Prostate gland (tissue), 2 donors: ENCODE data around the gene PAFAH2.

ENCODE experiments used
- POLR2A ChIP-seq: fragments of 450-650 bp; IDR thresholded peaks from one replicate; pipeline ENCODE4 v1.6.1; 2016; ENCODE audit warnings: antibody characterized with exemption, mild to moderate bottlenecking
- POLR2AphosphoS5 ChIP-seq: sonication (generic); formaldehyde crosslinking; IDR thresholded peaks from one replicate; pipeline ENCODE4 v1.6.1; 2017; ENCODE audit warnings: antibody characterized with exemption
- TF ChIP-seq, protein P1 (sequence below), 4 experiments: fragments of 200-600 bp in 2 of 4; fragments of 450-650 bp in 2 of 4; sonication (generic) in 2 of 4; IDR thresholded peaks; 1 replicate in 3 of 4; 2 replicates in 1 of 4; pipeline ENCODE4 v1.5.1; 2016 to 2019; ENCODE audit warnings: antibody characterized with exemption in 4 of 4, mild to moderate bottlenecking in 2 of 4, moderate library complexity in 2 of 4

DNA sequence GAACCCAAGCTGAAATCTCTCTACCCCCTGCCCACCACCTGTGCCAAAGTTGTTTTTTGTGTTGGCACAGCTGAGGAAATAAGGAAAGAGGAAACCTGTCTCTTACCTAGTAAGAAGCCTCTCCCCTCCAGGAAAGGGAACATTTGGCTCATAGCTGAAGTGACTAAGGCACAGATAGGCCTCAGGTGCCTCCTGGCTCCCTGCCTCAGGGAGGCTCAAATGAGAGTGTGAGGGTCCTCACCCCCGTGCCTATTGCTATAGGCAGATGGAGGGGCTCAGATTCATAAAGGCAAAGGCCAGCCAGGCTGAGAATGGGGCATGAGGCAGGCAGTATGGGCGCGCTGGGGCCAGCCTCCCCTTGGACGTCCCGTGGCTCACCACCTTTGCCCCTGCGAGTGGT, 40.6 kb upstream of the PAFAH2 start:
- TF ChIP-seq, protein P1, sequence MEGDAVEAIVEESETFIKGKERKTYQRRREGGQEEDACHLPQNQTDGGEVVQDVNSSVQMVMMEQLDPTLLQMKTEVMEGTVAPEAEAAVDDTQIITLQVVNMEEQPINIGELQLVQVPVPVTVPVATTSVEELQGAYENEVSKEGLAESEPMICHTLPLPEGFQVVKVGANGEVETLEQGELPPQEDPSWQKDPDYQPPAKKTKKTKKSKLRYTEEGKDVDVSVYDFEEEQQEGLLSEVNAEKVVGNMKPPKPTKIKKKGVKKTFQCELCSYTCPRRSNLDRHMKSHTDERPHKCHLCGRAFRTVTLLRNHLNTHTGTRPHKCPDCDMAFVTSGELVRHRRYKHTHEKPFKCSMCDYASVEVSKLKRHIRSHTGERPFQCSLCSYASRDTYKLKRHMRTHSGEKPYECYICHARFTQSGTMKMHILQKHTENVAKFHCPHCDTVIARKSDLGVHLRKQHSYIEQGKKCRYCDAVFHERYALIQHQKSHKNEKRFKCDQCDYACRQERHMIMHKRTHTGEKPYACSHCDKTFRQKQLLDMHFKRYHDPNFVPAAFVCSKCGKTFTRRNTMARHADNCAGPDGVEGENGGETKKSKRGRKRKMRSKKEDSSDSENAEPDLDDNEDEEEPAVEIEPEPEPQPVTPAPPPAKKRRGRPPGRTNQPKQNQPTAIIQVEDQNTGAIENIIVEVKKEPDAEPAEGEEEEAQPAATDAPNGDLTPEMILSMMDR (IDR thresholded peaks at IDR 0.05) = no peak
- no peak for TF ChIP-seq POLR2A
- TF ChIP-seq POLR2AphosphoS5 = no peak
